ENCODE measurements around the gene RHOC. TPM values are rescaled to one million over a fixed set of nuclear protein-coding genes. Genes with fewer than 3 reads are reported as not detected.
"Not testable (repeated sequence)": the region's sequence is repeated elsewhere in the genome, so short reads cannot be mapped to it uniquely, and the experiment has no call there.

RHOC gene
- 525 and 582 TPM in 2 replicates for total RNA-seq (2014; rRNA removed; shearing (Covaris generic))

GRCh38 chr1:112706505-112707220 is at the start of gene RHOC:
Gene RHOC (minus strand): TSS chr1:112707127. CDS start chr1:112703799, 3,328 bp downstream.
- DNase-seq (ENCODE audit: low read depth) = peak; percentile 75

GRCh38 chr1:112754116-112754628 is 47.2 kb upstream of the RHOC start:
- DNase-seq (ENCODE audit: low read depth) = no peak

DNA sequence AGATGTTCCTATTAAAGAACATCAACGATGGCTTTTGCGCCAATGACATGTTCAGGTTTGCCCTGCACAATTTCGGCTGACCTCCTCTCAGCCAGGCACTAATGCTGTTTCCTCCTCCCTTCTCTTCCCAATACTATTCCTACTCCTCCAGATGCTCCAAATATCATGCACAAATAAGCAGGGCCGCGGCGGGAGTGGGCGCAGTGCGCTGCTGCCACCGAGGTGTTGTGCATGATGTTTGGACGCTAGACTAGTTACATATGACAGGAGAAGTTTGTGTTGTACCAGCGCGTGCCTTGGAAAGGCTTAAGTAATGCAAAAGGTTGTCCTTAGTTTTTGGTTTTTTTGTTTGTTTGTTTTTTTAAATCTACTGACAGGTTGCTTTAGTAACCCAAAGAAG is 41.5 kb upstream of the RHOC start:
- no peak for DNase-seq (ENCODE audit: low read depth)

GRCh38 chr1:112744009-112744578 is 37.2 kb upstream of the RHOC start:
- DNase-seq (ENCODE audit: low read depth) = peak; percentile 25

GRCh38 chr1:112743174-112744008 is 36.5 kb upstream of the RHOC start:
- no peak for DNase-seq (ENCODE audit: low read depth)

DNA sequence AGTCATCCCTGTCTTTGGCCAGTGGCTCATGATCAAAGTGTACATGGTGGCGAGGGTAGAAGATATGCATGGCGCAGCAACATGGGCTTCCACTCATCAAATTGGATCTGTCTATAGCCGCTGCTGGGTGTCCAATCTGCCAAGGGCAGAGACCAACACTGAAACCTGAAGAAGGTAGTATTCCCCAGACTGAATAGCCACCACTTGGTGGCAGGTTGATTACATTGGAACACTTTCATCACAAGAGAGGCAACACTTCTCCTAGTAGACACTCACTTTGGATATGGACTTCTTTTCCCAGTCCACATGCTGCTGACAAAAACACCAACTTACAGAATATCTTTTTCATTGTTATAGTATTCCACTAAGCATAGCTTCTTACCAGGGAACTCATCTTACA is 30.6 kb upstream of the RHOC start:
- no peak for DNase-seq (ENCODE audit: low read depth)

GRCh38 chr1:112735752-112736151 is 28.8 kb upstream of the RHOC start:
- DNase-seq (ENCODE audit: low read depth) = peak; percentile 90

GRCh38 chr1:112731451-112731850 is 24.5 kb upstream of the RHOC start:
- no peak for DNase-seq (ENCODE audit: low read depth)

GRCh38 chr1:112729909-112730308 is 23.0 kb upstream of the RHOC start:
- DNase-seq (ENCODE audit: low read depth) = no peak

DNA sequence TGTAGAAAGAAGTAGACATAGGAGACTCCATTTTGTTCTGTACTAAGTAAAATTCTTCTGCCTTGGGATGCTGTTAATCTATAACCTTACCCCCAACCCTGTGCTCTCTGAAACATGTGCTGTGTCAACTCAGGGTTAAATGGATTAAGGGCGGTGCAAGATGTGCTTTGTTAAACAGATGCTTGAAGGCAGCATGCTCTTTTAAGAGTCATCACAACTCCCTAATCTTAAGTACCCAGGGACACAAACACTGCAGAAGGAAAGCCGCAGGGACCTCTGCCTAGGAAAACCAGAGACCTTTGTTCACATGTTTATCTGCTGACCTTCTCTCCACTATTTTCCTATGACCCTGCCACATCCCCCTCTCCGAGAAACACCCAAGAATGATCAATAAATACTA is 22.1 kb upstream of the RHOC start:
- DNase-seq (ENCODE audit: low read depth) = not testable (repeated sequence)

- not testable (repeated sequence) for DNase-seq (ENCODE audit: low read depth)
Observed at GRCh38 chr1:112728306-112728971, 21.5 kb upstream of the RHOC start.

- peak; percentile 39 for DNase-seq (ENCODE audit: low read depth)
Observed at GRCh38 chr1:112727716-112728115, 20.8 kb upstream of the RHOC start.

- not testable (repeated sequence) for DNase-seq (ENCODE audit: low read depth)
Observed at GRCh38 chr1:112724240-112724639, 17.3 kb upstream of the RHOC start.

DNA sequence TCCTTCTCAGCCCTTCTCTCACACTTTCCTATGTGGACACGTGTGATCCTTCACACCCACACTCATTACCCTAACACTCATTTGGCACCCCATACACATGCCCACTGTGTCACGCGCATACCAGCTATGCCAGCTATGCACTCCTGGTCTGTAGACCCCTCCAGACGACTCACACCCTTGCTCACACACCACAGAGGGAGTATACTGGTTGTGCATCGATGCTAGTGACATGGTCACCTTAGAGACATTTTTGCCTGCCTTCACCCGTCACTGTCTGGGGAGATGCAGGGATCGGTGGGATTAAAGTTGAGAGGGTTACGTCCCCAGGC is 16.5 kb upstream of the RHOC start:
- DNase-seq (ENCODE audit: low read depth) = no peak

DNA sequence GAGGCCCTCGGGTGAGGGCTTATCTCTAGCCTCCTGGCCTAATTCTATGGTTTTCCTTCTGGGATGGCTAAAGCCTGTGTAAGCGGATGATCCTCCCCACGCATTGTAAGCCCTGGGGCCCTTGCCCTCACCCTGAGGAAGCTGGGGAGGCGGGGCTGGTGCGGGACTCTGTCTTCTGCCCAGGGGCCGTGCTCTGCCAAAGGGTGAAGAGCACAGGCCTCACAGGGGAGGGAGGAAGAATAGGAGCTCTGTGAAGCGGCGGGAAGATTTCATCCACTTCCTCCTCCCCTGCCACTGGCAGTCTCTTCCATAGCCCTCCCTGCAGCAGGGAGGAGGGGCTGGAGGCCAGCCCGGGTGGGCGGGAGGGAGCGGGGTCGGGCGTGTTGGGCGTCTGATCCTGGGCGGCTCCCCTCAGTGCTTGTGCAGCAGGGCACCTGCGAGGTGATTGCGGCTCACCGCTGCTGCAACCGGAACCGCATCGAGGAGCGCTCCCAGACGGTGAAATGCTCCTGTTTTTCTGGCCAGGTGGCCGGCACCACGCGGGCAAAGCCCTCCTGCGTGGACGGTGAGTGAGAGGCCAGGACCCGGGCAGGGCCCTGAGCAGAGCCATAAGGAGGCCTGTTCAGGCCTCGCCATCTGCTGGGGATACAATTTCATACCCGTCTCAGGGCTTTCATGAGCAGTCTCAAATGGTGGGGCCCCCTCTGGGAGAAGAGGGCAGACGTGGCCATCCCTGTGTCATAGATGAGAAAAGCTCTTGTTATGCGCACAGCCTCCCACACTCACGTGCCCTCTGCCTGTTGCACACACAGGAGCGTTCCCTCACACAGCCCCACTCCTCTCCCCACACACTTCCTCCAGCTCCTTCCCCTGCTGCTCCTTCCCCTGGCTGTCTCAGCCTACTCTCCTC is 15.9 kb upstream of the RHOC start:
- peak; percentile 64 for DNase-seq (ENCODE audit: low read depth)

DNA sequence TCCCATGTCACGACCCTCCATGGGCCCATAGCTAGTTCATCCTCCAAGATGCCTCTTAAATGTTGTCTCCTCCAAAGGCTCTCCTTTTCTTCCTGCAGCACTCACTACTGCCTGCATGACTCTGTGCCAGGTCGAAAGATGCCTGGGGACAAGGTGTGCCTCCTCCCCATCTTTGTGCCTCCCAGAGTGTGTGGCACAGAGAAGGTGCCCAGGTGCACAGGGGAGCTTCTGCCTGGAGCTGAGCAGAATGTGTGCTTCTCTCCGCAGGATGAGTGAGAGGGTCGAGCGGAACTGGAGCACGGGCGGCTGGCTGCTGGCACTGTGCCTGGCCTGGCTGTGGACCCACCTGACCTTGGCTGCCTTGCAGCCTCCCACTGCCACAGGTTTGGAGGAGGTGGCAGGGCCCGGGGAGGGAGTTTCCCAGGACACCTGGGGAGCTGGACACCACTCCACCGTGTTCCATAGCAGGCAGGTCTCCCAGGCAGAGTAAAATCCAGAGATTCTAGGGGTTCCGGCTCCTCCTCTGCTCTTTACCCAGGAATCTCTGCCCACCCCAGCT is 15.1 kb upstream of the RHOC start:
- DNase-seq (ENCODE audit: low read depth) = no peak

- DNase-seq (ENCODE audit: low read depth) = not testable (repeated sequence)
Observed at GRCh38 chr1:112721294-112721693, 14.4 kb upstream of the RHOC start.

DNA sequence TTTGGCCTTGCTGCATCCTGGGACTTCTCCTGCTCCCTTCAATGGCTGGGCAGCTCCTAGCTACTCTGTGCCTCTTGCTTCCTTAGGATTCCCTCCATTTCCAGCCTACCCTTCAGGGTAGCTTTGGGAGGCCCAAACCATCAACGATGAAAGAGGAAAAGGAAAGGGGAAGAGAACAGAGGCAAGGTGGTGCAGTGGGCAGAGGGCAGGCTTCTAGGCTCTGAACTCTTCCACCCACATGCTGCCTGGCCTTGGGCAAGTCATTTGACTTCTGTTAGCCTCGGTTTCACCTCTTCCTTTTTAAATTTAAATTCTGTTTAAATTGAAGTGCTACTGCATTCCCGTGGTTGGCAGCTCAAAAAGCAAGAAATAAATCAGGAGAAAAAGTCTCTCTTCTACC is 13.9 kb upstream of the RHOC start:
- no peak for DNase-seq (ENCODE audit: low read depth)

DNA sequence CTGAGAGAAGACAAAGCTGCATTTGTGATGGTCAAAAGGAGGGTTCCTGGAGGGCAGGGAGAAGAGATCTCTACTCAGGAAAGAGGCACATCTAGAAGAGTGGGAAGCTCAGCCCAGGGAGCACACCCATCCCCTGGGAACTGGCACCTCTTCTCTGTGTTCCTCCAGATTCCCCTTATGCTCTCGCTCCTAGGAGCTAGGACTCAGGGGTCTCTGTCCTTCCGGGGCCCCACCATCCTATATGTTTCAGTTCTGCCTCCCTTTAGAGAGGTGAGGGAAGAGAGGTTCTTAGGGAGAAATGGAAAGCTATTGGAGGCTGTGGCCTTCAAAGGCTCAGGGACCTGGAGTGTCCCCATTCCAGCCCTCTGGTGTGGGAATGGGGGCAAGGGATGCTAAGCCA is 12.8 kb upstream of the RHOC start:
- no peak for DNase-seq (ENCODE audit: low read depth)

GRCh38 chr1:112718691-112719418 is 11.9 kb upstream of the RHOC start:
- DNase-seq (ENCODE audit: low read depth) = peak; percentile 76
